Left forelimb (tissue), 1 donor: ENCODE data around the gene EEF1AKMT3.
"Not testable (repeated sequence)": the region's sequence is repeated elsewhere in the genome, so short reads cannot be mapped to it uniquely, and the experiment has no call there.

Source experiments
- DNase-seq: peaks from one replicate; pipeline ENCODE4 v3.0.0-alpha.2; 2018; ENCODE audit warnings: low spot score

The EEF1AKMT3 gene

GRCh38 chr12:57765698-57766463, 6.5 kb upstream of the EEF1AKMT3 start:
- DNase-seq, result no peak

- no peak for DNase-seq
Observed at GRCh38 chr12:57766464-57767304, 5.7 kb upstream of the EEF1AKMT3 start, which contains the start of gene CYP27B1. CYP27B1 (minus strand) TSS chr12:57767078; CDS start chr12:57767041, 37 bp downstream.

- DNase-seq, result no peak
Observed at GRCh38 chr12:57767305-57767698, 5.1 kb upstream of the EEF1AKMT3 start.

- DNase-seq, result no peak
Observed at GRCh38 chr12:57767876-57768275, 4.5 kb upstream of the EEF1AKMT3 start.

- no peak for DNase-seq
Observed at GRCh38 chr12:57769594-57769993, 2.8 kb upstream of the EEF1AKMT3 start.

- DNase-seq, result no peak
Observed at GRCh38 chr12:57770734-57771133, 1.7 kb upstream of the EEF1AKMT3 start.

GRCh38 chr12:57771236-57771872, 1.1 kb upstream of the EEF1AKMT3 start:
- no peak for DNase-seq

- DNase-seq, result peak; percentile 98
Observed at GRCh38 chr12:57771873-57772428, 463 bp upstream of the EEF1AKMT3 start, which contains the start of gene METTL1. METTL1 (minus strand) TSS chr12:57772105; CDS start chr12:57772083, 22 bp downstream.

- DNase-seq, result not testable (repeated sequence)
Observed at GRCh38 chr12:57774634-57775033, 2.2 kb downstream of the EEF1AKMT3 start.

- DNase-seq, result no peak
Observed at GRCh38 chr12:57775044-57775443, 2.6 kb downstream of the EEF1AKMT3 start.

GRCh38 chr12:57775563-57776246, 3.3 kb downstream of the EEF1AKMT3 start:
- no peak for DNase-seq

- no peak for DNase-seq
Observed at GRCh38 chr12:57776247-57776587, 3.8 kb downstream of the EEF1AKMT3 start.

- DNase-seq, result no peak
Observed at GRCh38 chr12:57777367-57777766, 5.0 kb downstream of the EEF1AKMT3 start.

GRCh38 chr12:57777911-57778310, 5.5 kb downstream of the EEF1AKMT3 start:
- DNase-seq, result no peak

- no peak for DNase-seq
Observed at GRCh38 chr12:57779736-57780135, 7.3 kb downstream of the EEF1AKMT3 start.

GRCh38 chr12:57780284-57780897, 8.0 kb downstream of the EEF1AKMT3 start:
- no peak for DNase-seq

- no peak for DNase-seq
Observed at GRCh38 chr12:57781244-57781643, 8.8 kb downstream of the EEF1AKMT3 start.

GRCh38 chr12:57781801-57782200, 9.4 kb downstream of the EEF1AKMT3 start:
- no peak for DNase-seq

- no peak for DNase-seq
Observed at GRCh38 chr12:57782243-57782607, 9.8 kb downstream of the EEF1AKMT3 start.

- DNase-seq, result peak; percentile 97
Observed at GRCh38 chr12:57782608-57783465, 10.4 kb downstream of the EEF1AKMT3 start, which contains the start of gene TSFM. TSFM (plus strand) TSS chr12:57782787; CDS start chr12:57782802, 15 bp downstream.
